ENCODE results near the gene LAMA5.
A peak's percentile ranks its signal among the peaks of the same experiment; 100 is the strongest.

The LAMA5 gene

GRCh38 chr20:62346398-62347150, 20.5 kb downstream of the LAMA5 start:
- DNase-seq, result peak in 1 of 2 experiments; percentile 38

DNA sequence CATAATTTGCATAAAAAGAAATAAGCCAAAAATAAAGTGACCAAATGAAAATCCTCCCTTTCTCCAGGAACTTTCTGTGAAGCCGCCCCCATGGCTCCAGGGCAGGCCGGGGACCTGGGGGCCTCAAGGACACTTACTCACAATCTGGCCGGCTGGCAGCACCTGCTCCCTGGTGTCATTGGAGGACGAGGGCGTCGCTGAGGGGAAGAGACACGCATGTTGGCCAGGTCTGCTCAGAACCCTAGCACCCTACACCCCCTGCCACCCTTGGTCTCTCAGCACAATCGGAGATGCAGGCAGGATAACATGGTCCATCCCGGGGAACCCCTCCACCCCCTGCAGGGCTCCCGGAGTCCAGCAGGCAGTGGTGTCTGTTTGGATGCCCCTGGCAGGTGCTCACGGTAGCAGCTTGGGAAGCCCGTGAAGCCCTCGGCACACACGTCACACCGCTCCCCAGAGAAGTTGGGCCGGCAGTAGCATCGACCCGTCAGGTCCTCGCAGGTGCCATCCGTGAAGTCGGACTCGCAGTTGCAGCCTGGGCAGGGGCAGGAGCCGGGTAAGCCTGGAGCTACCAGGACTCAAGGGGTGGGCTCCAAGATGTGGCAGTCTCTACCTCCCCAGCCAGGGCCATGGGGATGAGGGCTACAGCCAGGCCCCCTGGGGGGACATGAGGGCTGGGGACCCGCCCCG, 21.3 kb downstream of the LAMA5 start:
- DNase-seq, result peak in 1 of 2 experiments; percentile 47

DNA sequence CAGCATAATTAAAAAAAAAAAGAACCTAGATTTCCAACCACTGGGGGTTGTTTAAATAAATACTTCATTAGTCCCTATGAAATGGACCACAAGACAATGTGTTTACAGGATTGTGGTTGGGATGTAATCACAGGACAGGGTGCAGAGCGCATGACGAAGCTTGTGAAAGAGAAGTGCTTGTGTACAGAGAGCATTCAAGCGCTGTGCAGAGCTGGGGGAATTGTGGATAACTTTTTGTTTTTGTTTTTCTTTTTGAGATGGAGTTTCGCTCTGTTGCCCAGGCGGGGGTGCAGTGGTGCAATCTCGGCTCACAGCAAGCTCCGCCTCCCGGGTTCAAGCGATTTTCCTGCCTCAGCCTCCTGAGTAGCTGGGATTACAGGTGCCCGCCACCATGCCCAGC, 22.3 kb downstream of the LAMA5 start:
- no peak for DNase-seq

- no peak for DNase-seq
Observed at GRCh38 chr20:62344092-62344491, 23.0 kb downstream of the LAMA5 start.

DNA sequence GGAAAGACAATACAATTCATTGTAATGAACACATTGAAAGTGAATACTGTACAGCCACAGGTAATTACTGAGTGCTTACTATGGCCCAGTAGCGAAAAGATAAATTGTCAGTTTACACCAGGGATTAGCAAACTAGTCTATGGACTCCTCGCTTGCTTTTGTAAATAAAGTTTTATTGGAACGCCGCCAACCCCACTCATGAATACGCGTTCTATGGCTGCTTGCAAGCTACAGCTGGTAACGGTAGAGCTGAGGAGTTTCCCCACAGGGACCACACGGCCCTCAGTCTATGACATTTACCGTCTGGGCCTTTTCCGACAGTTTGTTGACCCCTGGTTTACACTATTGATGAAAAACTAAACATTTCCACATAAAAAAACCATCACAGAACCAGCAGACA, 24.2 kb downstream of the LAMA5 start:
- DNase-seq, result peak; percentile 62 to 76

- no peak for DNase-seq
Observed at GRCh38 chr20:62339647-62340062, 27.5 kb downstream of the LAMA5 start.

DNA sequence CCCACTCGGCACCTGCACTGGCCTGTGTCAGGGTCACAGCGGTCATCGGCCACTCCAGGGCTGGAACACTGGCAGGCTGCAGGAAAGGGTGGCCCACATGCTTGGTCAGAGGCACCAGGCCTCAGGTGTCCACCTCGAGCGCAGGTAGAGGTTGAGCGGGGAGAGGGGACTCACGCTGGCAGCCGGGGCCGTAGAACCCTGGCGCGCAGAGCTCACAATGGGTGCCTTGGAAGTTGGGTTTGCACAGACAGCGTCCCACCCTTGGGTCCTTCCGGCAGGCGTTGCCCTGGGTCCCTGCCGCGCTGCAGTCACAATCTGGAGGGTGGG, 28.9 kb downstream of the LAMA5 start:
- DNase-seq, result no peak

GRCh38 chr20:62337558-62338293, 29.4 kb downstream of the LAMA5 start:
- DNase-seq, result no peak

- DNase-seq, result no peak
Observed at GRCh38 chr20:62336775-62337557, 30.1 kb downstream of the LAMA5 start.

DNA sequence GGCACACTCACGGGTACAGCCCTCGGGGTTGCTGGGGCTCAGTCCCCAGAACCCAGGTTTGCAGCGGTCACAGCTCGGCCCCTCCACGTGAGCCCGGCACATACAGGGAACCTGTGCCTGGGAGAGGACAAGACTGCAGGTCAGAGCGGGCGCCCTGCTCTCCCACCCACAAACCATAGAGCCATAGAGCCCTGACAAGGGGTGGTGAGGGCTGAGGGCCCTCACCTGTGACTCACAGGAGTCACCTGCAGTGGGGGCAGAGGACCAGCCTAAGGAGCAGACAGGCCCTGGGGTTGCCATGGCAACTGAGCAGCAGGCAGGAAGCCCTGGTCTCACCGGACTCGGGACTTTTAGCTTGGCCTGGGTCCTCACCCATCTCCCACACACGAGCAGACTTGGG, 30.8 kb downstream of the LAMA5 start:
- DNase-seq, result no peak

- DNase-seq, result no peak
Observed at GRCh38 chr20:62335532-62335931, 31.6 kb downstream of the LAMA5 start.

DNA sequence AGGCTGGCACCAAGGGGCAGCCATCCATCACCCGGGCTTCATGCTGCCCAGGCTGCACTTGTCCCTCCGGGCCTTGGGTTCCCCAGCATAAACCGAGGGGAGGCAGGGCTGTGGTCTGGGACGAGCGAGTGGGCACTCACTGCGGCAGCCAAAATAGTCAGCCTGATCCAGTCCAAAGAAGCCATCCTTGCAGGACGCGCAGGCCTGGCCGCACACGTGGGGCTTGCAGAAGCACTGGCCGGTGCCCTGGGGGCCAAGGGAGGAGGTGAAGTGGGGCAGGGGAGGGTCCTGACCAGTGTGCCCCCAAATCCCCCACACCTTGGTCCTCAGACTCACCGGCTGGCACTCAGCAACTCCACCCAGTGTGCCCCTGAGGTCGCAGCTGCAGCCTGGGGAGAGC, 32.2 kb downstream of the LAMA5 start:
- no peak for DNase-seq

GRCh38 chr20:62333820-62334595, 33.1 kb downstream of the LAMA5 start:
- no peak for DNase-seq

DNA sequence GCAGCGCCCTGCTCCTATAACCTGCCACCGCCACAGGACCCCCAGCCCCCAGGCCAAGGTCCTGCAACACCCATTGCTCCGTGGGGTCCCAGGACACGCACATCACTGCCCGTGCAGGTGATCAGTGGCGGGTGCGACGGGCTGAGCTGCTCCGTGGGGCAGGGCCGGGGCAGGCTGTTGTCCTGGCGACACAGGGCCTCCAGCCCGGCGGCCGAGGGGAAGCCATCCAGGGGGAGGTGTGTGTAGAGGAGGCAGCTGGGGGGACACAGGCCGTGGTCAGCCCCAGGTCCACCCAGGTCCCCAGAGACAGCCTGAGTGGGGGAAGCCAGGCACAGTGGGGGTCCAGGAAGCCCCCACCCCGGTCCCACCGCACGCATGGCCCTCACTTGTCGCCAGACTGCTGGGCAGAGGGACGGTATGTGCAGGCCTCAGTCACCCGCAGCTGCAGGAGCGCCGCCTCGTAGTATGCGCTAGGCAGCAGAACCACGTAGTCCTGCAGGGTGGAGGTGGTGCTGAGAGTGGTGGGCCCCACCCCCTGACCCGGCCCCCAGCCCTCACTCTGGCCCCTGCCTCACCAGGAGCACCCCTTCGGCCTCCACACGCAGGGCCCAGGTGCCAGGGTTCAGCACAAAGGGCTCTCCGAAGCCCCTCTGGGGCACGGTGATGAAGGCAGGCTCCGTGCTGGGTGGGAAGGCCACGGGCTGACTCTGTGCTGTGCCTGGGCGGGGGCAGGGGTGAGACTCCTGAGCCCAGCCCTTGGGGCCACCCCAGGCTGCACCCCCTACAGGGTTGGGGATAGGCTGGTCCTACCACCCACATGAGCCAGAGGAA, 33.9 kb downstream of the LAMA5 start:
- no peak for DNase-seq

DNA sequence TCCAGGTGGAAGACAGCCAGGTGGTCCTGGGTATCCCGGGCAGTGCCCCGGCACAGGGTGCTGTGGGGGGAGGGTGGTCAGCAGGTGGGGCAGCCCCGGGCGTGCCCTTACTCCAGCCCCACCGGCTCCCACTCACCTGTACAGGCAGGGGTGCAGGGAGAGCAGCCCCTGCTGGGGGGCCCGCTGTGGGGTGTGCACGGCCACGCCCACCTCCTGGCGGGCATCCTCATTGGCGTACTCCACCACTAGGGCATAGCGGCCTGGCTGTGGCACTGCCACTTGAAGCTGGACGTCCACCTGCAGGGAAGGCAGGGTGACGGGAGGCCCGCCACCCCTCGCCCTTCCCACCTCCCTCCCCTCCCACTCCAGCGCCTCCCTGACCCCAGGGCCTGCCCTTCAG, 34.7 kb downstream of the LAMA5 start:
- DNase-seq, result no peak

DNA sequence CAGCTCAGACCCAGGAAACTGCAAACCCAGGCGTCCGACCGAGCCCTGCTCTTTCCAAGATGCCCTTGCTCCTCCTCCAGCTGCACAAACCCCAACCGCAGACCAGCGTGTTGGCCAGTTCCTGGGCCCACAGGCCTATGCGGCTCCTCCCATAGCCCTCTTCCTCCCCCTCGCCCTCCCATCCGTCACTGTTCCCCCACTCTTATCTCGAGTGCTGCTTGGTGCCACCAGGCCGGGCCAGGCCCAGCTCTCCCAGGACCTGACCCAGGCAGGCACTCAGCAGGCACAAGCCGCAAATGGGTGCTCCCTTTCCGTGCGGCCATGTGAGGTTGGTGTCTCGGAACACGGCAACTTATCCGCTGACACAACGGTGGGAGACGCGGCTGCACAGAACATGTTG, 35.8 kb downstream of the LAMA5 start:
- no peak for DNase-seq

DNA sequence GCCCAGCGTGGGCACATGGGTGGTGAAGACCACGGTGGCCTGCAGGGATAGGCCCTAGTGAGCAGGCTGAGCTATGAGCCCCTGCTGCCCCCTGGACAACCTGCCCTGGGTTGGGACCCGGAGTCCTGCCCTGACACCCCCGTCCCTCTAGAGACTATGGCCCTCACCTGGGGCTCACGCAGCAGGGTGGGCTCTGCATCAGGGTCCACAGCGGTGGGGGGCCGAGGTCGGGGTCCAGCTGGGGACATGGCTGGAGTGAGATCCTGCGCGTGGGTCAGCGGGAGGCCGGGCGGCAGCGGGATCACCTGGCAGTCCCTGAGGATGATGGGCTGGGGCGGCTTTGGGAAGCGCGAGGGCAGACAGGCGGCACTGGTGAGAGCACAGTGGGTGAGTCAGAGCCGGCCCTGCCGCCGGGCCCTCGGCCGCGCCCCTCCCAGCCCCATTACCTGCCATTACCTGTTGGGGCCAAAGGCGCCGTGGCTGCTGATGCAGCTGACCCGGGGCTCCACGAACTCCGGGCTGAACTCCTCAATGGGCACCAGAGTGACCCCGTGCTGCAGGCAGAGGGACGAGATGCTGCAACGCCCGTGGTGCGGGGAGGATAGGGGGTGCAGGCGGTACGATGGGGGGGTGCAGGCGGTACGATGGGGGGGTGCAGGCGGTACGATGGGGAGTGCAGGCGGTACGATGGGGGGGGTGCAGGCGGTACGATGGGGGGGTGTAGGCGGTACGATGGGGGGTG, 36.4 kb downstream of the LAMA5 start:
- no peak for DNase-seq

- no peak for DNase-seq
Observed at GRCh38 chr20:62329389-62330377, 37.4 kb downstream of the LAMA5 start.

DNA sequence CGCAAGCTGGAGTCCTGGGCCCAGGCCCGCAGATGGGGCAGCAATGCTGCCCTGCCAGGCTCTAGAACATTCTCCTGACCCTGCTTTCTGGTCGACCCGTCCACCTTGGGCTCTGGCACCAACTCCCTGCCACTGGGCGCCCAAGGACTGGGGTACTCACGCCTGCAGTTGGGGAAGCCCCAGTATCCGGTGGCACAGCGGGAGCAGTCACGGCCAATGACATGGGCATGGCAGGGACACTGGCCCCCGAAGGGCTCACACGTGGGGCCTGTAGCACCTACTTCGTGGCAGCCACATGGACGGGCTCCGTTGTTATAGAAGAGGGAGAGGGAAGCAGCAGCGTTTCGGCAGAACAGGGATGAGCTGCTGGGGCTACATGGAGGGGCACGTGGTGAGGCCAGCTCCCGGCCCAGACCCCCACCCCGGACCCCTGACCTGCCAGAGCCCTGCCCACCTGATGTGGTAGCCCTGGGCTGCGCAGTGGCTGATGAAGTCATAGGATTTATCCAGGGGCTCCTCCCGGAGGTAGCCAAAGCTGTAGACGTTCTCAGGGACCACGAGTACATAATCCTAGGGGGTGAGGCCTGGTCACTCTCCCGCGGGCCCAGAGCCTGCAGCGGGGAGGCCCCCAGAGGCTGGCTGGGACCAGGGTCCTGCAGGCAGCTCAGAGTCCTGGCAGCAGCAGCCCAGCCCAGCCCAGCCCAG, 38.3 kb downstream of the LAMA5 start:
- no peak for DNase-seq

All from SHP77 (cell line).